IMR-90 (cell line): ENCODE data around the gene EFHB. TPM values are rescaled to one million over a fixed set of nuclear protein-coding genes. Genes with fewer than 3 reads are reported as not detected.

Source experiments
- ATAC-seq: fragments of 200-7000 bp; cut with Tn5 transposase; 2 replicates; pipeline ENCODE4 v1.9.1; 2020; ENCODE audit warnings: low read depth, mild to moderate bottlenecking, moderate library complexity
- BruUV-seq: library from RNA; stranded (reverse); fragments of 400-500 nt; replicated peaks from 2 replicates; lab custom pipeline; 2021; lab: Mats Ljungman, UMichigan
- CTCF ChIA-PET: fragments of 300-600 bp; formaldehyde crosslinking; extraction: SDS; loops from one replicate; lab custom pipeline; 2021; ENCODE audit warnings: antibody characterized with exemption; lab: Yijun Ruan, JAX
- POLR2A ChIA-PET: fragments of 300-600 bp; sonication (Branson Sonifier 250); formaldehyde crosslinking; loops from one replicate; lab custom pipeline; 2022; ENCODE audit warnings: antibody characterized with exemption; ENCODE audit not compliant: unreplicated experiment; lab: Charles Lee
- DNase-seq: peaks from one replicate; pipeline ENCODE4 v3.0.0; 2013
- H2AFZ ChIP-seq: replicated peaks from 2 replicates; pipeline ENCODE3; 2013; ENCODE audit warnings: low read length, mild to moderate bottlenecking; ENCODE audit not compliant: poor library complexity
- H2AK5ac ChIP-seq: 2 replicates; pipeline ENCODE4 v1.6.1; 2013; ENCODE audit warnings: low read depth, low read length, inconsistent platforms
- H2AK9ac ChIP-seq: replicated peaks from 2 replicates; pipeline ENCODE3; 2013; ENCODE audit warnings: mild to moderate bottlenecking, low read depth, low read length, moderate library complexity; ENCODE audit not compliant: poor library complexity
- H2BK120ac ChIP-seq: 2 replicates; pipeline ENCODE4 v1.6.1; 2013; ENCODE audit warnings: low read depth, low read length, inconsistent platforms
- H2BK15ac ChIP-seq: 3 replicates; pipeline ENCODE4 v1.6.1; 2013; ENCODE audit warnings: low read depth, low read length, inconsistent platforms
- H2BK20ac ChIP-seq: 2 replicates; pipeline ENCODE4 v1.6.1; 2013; ENCODE audit warnings: low read depth, mild to moderate bottlenecking, inconsistent platforms, low read length, moderate library complexity
- H2BK5ac ChIP-seq: 2 replicates; pipeline ENCODE4 v1.6.1; 2013; ENCODE audit warnings: mild to moderate bottlenecking, low read depth, low read length, inconsistent platforms; ENCODE audit not compliant: poor library complexity, severe bottlenecking
- H3K14ac ChIP-seq: replicated peaks from 2 replicates; pipeline ENCODE4 v1.6.1; 2013; ENCODE audit warnings: low read depth, low read length, inconsistent platforms
- H3K18ac ChIP-seq: 2 replicates; pipeline ENCODE4 v1.6.1; 2013; ENCODE audit warnings: low read depth, low read length, control low read depth
- H3K23ac ChIP-seq: 2 replicates; pipeline ENCODE4 v1.6.1; 2013; ENCODE audit warnings: low read depth, low read length, inconsistent platforms
- H3K27ac ChIP-seq: 2 replicates; pipeline ENCODE4 v1.5.1; 2013; ENCODE audit warnings: mild to moderate bottlenecking, control low read depth, low read length; ENCODE audit not compliant: insufficient read depth
- H3K27me3 ChIP-seq: 2 replicates; pipeline ENCODE4 v1.6.1; 2013; ENCODE audit warnings: low read length; ENCODE audit not compliant: control insufficient read depth, insufficient read depth
- H3K36me3 ChIP-seq: 2 replicates; pipeline ENCODE4 v1.6.1; 2013; ENCODE audit warnings: low read length, mixed read lengths; ENCODE audit not compliant: control insufficient read depth, insufficient read depth
- H3K4ac ChIP-seq: 2 replicates; pipeline ENCODE4 v1.6.1; 2013; ENCODE audit warnings: low read depth, low read length, inconsistent platforms
- H3K4me1 ChIP-seq: 2 replicates; pipeline ENCODE4 v1.6.1; 2013; ENCODE audit warnings: low read length, mixed read lengths; ENCODE audit not compliant: control insufficient read depth, insufficient read depth
- H3K4me2 ChIP-seq: 2 replicates; pipeline ENCODE4 v1.6.1; 2013; ENCODE audit warnings: low read depth, mild to moderate bottlenecking, control low read depth, low read length, moderate library complexity
- H3K4me3 ChIP-seq: 2 replicates; pipeline ENCODE4 v1.5.1; 2013; ENCODE audit warnings: low read depth, mild to moderate bottlenecking, control low read depth, low read length, moderate library complexity; ENCODE audit not compliant: insufficient read depth
- H3K56ac ChIP-seq: 2 replicates; pipeline ENCODE4 v1.6.1; 2013; ENCODE audit warnings: low read length, inconsistent platforms; ENCODE audit not compliant: insufficient read depth; ENCODE audit errors: extremely low read depth
- H3K79me1 ChIP-seq, 2 experiments: 2 replicates each; pipeline ENCODE4 v1.6.1; 2013; ENCODE audit warnings: low read length in 2 of 2, inconsistent platforms in 1 of 2, low read depth in 1 of 2
- H3K9ac ChIP-seq: 2 replicates; pipeline ENCODE4 v1.6.1; 2013; ENCODE audit warnings: low read depth, low read length, control low read depth
- H3K9me1 ChIP-seq: 2 replicates; pipeline ENCODE4 v1.6.1; 2013; ENCODE audit warnings: low read length, inconsistent platforms; ENCODE audit not compliant: insufficient read depth
- H3K9me3 ChIP-seq: 2 replicates; pipeline ENCODE4 v1.6.1; 2013; ENCODE audit warnings: low read length; ENCODE audit not compliant: control insufficient read depth, insufficient read depth
- H4K20me1 ChIP-seq: 2 replicates; pipeline ENCODE4 v1.6.1; 2013; ENCODE audit warnings: low read length, inconsistent platforms; ENCODE audit not compliant: insufficient read depth
- H4K5ac ChIP-seq: 2 replicates; pipeline ENCODE4 v1.6.1; 2013; ENCODE audit warnings: mild to moderate bottlenecking, low read depth, low read length, control low read depth
- H4K8ac ChIP-seq, 2 experiments: 2 replicates each; pipeline ENCODE4 v1.6.1; 2013; ENCODE audit warnings: low read depth in 2 of 2, low read length in 2 of 2, control low read depth in 1 of 2, inconsistent platforms in 1 of 2
- H4K91ac ChIP-seq: 2 replicates; pipeline ENCODE4 v1.6.1; 2013; ENCODE audit warnings: low read depth, low read length, inconsistent platforms; ENCODE audit not compliant: insufficient read depth
- BHLHE40 ChIP-seq: fragments of 150-350 bp; IDR thresholded peaks from 2 replicates; pipeline ENCODE4 v1.6.1; 2016; ENCODE audit warnings: mild to moderate bottlenecking, low read depth, low read length
- CEBPB ChIP-seq: IDR thresholded peaks from 2 replicates; pipeline ENCODE4 v1.6.1; 2012; ENCODE audit warnings: low read depth, low read length, improper control_type of control experiment
- CHD1 ChIP-seq: IDR thresholded peaks from 2 replicates; pipeline ENCODE4 v1.6.1; 2012; ENCODE audit warnings: low read depth, low read length, improper control_type of control experiment
- CTCF ChIP-seq: conservative IDR thresholded peaks from 2 replicates; pipeline ENCODE4 v1.5.1; 2012; ENCODE audit warnings: mild to moderate bottlenecking, low read depth, low read length, improper control_type of control experiment
- FOS ChIP-seq: fragments of 150-350 bp; IDR thresholded peaks from 2 replicates; pipeline ENCODE4 v1.6.1; 2016; ENCODE audit warnings: low read depth, low read length
- MAFK ChIP-seq: IDR thresholded peaks from 2 replicates; pipeline ENCODE4 v1.6.1; 2012; ENCODE audit warnings: low read depth, low read length, improper control_type of control experiment
- MAZ ChIP-seq: IDR thresholded peaks from 2 replicates; pipeline ENCODE4 v1.6.1; 2012; ENCODE audit warnings: low read depth, mild to moderate bottlenecking, low read length, improper control_type of control experiment, moderate library complexity, borderline replicate concordance
- MXI1 ChIP-seq: IDR thresholded peaks from 2 replicates; pipeline ENCODE4 v1.6.1; 2012; ENCODE audit warnings: low read depth, mild to moderate bottlenecking, low read length, moderate library complexity, borderline replicate concordance
- NFE2L2 ChIP-seq: fragments of 150-350 bp; IDR thresholded peaks from 2 replicates; pipeline ENCODE4 v1.6.1; 2016; ENCODE audit warnings: low read depth, mild to moderate bottlenecking, low read length
- POLR2A ChIP-seq: IDR thresholded peaks from 2 replicates; pipeline ENCODE4 v1.6.1; 2012; ENCODE audit warnings: mild to moderate bottlenecking, low read depth, low read length
- RAD21 ChIP-seq: IDR thresholded peaks from 2 replicates; pipeline ENCODE4 v1.6.1; 2012; ENCODE audit warnings: low read length, improper control_type of control experiment
- RCOR1 ChIP-seq: IDR thresholded peaks from 2 replicates; pipeline ENCODE4 v1.6.1; 2012; ENCODE audit warnings: mild to moderate bottlenecking, low read length, improper control_type of control experiment; ENCODE audit not compliant: insufficient replicate concordance
- RFX5 ChIP-seq: IDR thresholded peaks from 2 replicates; pipeline ENCODE4 v1.8.0; 2012; ENCODE audit warnings: low read depth, mild to moderate bottlenecking, low read length, moderate library complexity
- SMC3 ChIP-seq: fragments of 150-350 bp; IDR thresholded peaks from 2 replicates; pipeline ENCODE4 v1.6.1; 2016; ENCODE audit warnings: low read depth, mild to moderate bottlenecking, antibody characterized with exemption, low read length, moderate library complexity
- USF2 ChIP-seq: fragments of 150-350 bp; IDR thresholded peaks from 2 replicates; pipeline ENCODE4 v1.6.1; 2017; ENCODE audit warnings: mild to moderate bottlenecking, antibody characterized with exemption, low read length, low read depth
- WGBS, 2 experiments: methylation state at CpG; one replicate each; pipeline versions ENCODE4 v1.1.5 to v1.1.7; 2013; ENCODE audit warnings: missing lambda C conversion rate in 2 of 2; ENCODE audit not compliant: insufficient read length in 1 of 2; ENCODE audit errors: extremely low coverage in 2 of 2; 5-methylcytosine and 5-hydroxymethylcytosine counted together
- dilution Hi-C: fragments of 300-500 bp; cut with HindIII; formaldehyde crosslinking; loops from one replicate; pipeline ENCODE4 v1.14.3; 2018; ENCODE audit warnings: low sequenced_read_pairs; ENCODE audit not compliant: unreplicated experiment
- in situ Hi-C: fragments of 300-500 bp; cut with MboI; formaldehyde crosslinking; loops from 3 replicates; pipeline ENCODE4 v1.14.3; 2019; ENCODE audit warnings: low sequenced_read_pairs, inconsistent platforms, mixed read lengths
- intact Hi-C: fragments of 100-400 bp; cut with micrococcal nuclease; formaldehyde crosslinking; loops from 2 replicates; pipeline ENCODE4 v1.10.0; 2022
- polyA plus RNA-seq, 3 experiments: library from polyadenylated mRNA; depleted of rRNA; stranded (reverse); fragments of >200 nt; gene quantifications; 2 replicates each; pipeline ENCODE4 v1.2.3, GENCODE V29; 2012; ENCODE audit warnings: low replicate concordance in 1 of 3
- total RNA-seq: library from RNA; depleted of rRNA; stranded (reverse); fragments of >200 nt; gene quantifications from 2 replicates; pipeline ENCODE4 v1.2.3, GENCODE V29; 2012
- TF ChIP-seq, protein P1 (sequence below): fragments of 150-350 bp; IDR thresholded peaks from 2 replicates; pipeline ENCODE4 v1.6.1; 2016; ENCODE audit warnings: low read depth, mild to moderate bottlenecking, low read length, moderate library complexity, borderline replicate concordance

EFHB gene
- total and polyA plus RNA-seq, 2 of the 4 experiments (the other 2 are of a cell fraction): under 0.01 to 1.0 TPM

- no peak overlapping the region for H2BK120ac ChIP-seq
- peaks cover 3% of the 10 kb centered on the region for H3K4me1 ChIP-seq
- H3K14ac ChIP-seq: no peak overlapping the region
- H3K36me3 ChIP-seq: peaks cover 8% of the 10 kb centered on the region
- ATAC-seq: no peak
- no peak overlapping the region for H2AK9ac ChIP-seq
- no peak for TF ChIP-seq NFE2L2
- TF ChIP-seq MAFK: no peak
- TF ChIP-seq BHLHE40: no peak
- no peak for TF ChIP-seq FOS
- no peak for TF ChIP-seq CHD1
- no peak for TF ChIP-seq RCOR1
- TF ChIP-seq CEBPB: no peak
- TF ChIP-seq SMC3: no peak
- TF ChIP-seq RFX5: no peak
- TF ChIP-seq POLR2A: no peak
- TF ChIP-seq, protein P1, sequence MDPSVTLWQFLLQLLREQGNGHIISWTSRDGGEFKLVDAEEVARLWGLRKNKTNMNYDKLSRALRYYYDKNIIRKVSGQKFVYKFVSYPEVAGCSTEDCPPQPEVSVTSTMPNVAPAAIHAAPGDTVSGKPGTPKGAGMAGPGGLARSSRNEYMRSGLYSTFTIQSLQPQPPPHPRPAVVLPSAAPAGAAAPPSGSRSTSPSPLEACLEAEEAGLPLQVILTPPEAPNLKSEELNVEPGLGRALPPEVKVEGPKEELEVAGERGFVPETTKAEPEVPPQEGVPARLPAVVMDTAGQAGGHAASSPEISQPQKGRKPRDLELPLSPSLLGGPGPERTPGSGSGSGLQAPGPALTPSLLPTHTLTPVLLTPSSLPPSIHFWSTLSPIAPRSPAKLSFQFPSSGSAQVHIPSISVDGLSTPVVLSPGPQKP: no peak
- no peak for TF ChIP-seq USF2
- no peak for TF ChIP-seq RAD21
- TF ChIP-seq CTCF: no peak
- no peak for TF ChIP-seq MXI1
- no peak for TF ChIP-seq MAZ
- no peak overlapping the region for H3K27ac ChIP-seq
- H3K9me3 ChIP-seq: no peaks in the 10 kb centered on the region
- H3K4me2 ChIP-seq: no peak overlapping the region
- no peaks in the 10 kb centered on the region for H3K27me3 ChIP-seq
- peaks cover 12 to 61% of the 10 kb centered on the region in 2 experiments for H3K79me1 ChIP-seq
- no peak for DNase-seq
- ChIA-PET POLR2A (no interaction called here), CTCF (no interaction called here)
- no peak overlapping the region for H4K91ac ChIP-seq
- no peak overlapping the region for H2BK5ac ChIP-seq
- H3K9me1 ChIP-seq: 0 out of 2 replicates have a peak, but pooled peaks cover 4% of the 10 kb centered on the region
- no peak overlapping the region for H2BK15ac ChIP-seq
- no peak overlapping the region for H3K4me3 ChIP-seq
- no peak overlapping the region for H3K18ac ChIP-seq
- no peak overlapping the region for H3K56ac ChIP-seq
- H3K23ac ChIP-seq: no peak overlapping the region
- intact Hi-C loops: loop anchor here (5.0 kb wide), 2 partner anchors 69 to 219 kb away; partner anchors contain the start of gene SGO1
- H3K9ac ChIP-seq: no peak overlapping the region
- no peak overlapping the region for H2AK5ac ChIP-seq
- dilution Hi-C loops: no loop called here
- no peak overlapping the region for H3K4ac ChIP-seq
- no peak overlapping the region for H4K8ac ChIP-seq
- H4K5ac ChIP-seq: no peak overlapping the region
- no peak overlapping the region for H2AFZ ChIP-seq
- in situ Hi-C loops: no loop called here
- no CpG with 5 or more reads among the region's 4 CpGs for WGBS, 2 experiments
- H2BK20ac ChIP-seq: no peak overlapping the region
- peaks cover 66% of the 10 kb centered on the region for H4K20me1 ChIP-seq
- no TSS peak for BruUV-seq
These were observed 33.8 kb upstream of the EFHB start for GRCh38 chr3:19967812-19968211.
